ENCODE results near the gene SLC30A2.

SLC30A2 gene

GRCh38 chr1:26021647-26022403 is 24.1 kb downstream of the SLC30A2 start, which contains the start of gene EXTL1:
EXTL1 (plus strand) TSS chr1:26021775; CDS start chr1:26022647, 872 bp downstream.
- DNase-seq (ENCODE audit: low read depth): no peak

GRCh38 chr1:26020941-26021646 is 24.8 kb downstream of the SLC30A2 start:
- DNase-seq (ENCODE audit: low read depth): no peak

GRCh38 chr1:26020330-26020768 is 25.6 kb downstream of the SLC30A2 start:
- DNase-seq (ENCODE audit: low read depth): no peak

GRCh38 chr1:26019641-26020315 is 26.1 kb downstream of the SLC30A2 start:
- DNase-seq (ENCODE audit: low read depth): peak; percentile 48

GRCh38 chr1:26017606-26018005 is 28.3 kb downstream of the SLC30A2 start:
- no peak for DNase-seq (ENCODE audit: low read depth)

GRCh38 chr1:26016953-26017545 is 28.9 kb downstream of the SLC30A2 start:
- no peak for DNase-seq (ENCODE audit: low read depth)

- DNase-seq (ENCODE audit: low read depth): no peak
These were observed 29.5 kb downstream of the SLC30A2 start for GRCh38 chr1:26016258-26016952.

GRCh38 chr1:26015358-26015757 is 30.6 kb downstream of the SLC30A2 start:
- DNase-seq (ENCODE audit: low read depth): no peak

- DNase-seq (ENCODE audit: low read depth): no peak
These were observed 31.7 kb downstream of the SLC30A2 start for GRCh38 chr1:26014179-26014578.

GRCh38 chr1:26012864-26013263 is 33.1 kb downstream of the SLC30A2 start:
- no peak for DNase-seq (ENCODE audit: low read depth)

GRCh38 chr1:26010825-26011224 is 35.1 kb downstream of the SLC30A2 start:
- DNase-seq (ENCODE audit: low read depth): no peak

GRCh38 chr1:26009796-26010447 is 36.0 kb downstream of the SLC30A2 start:
- no peak for DNase-seq (ENCODE audit: low read depth)

GRCh38 chr1:26006710-26007109 is 39.2 kb downstream of the SLC30A2 start:
- DNase-seq (ENCODE audit: low read depth): no peak

- no peak for DNase-seq (ENCODE audit: low read depth)
These were observed 40.3 kb downstream of the SLC30A2 start for GRCh38 chr1:26005434-26006105.

- DNase-seq (ENCODE audit: low read depth): no peak
These were observed 42.2 kb downstream of the SLC30A2 start for GRCh38 chr1:26003756-26004155.

GRCh38 chr1:26003262-26003661 is 42.7 kb downstream of the SLC30A2 start:
- no peak for DNase-seq (ENCODE audit: low read depth)

- DNase-seq (ENCODE audit: low read depth): no peak
These were observed 46.7 kb downstream of the SLC30A2 start for GRCh38 chr1:25999041-25999800.

GRCh38 chr1:25997828-25998761 is 47.8 kb downstream of the SLC30A2 start, which contains the start of gene PAFAH2:
PAFAH2 (minus strand) TSS chr1:25998063; CDS start chr1:25990816, 7,247 bp downstream.
- DNase-seq (ENCODE audit: low read depth): peak; percentile 99

All from HS-5 (cell line).